ENCODE results near the gene MPC1L.
A peak's percentile ranks its signal among the peaks of the same experiment; 100 is the strongest.
"Not testable (repeated sequence)": the region's sequence is repeated elsewhere in the genome, so short reads cannot be mapped to it uniquely, and the experiment has no call there.

Gene MPC1L

GRCh38 chrX:40623139-40623536 lies at the start of gene MPC1L:
Gene MPC1L (plus strand): TSS chrX:40623428. CDS start chrX:40623566, 138 bp downstream.
- H3K4me3 ChIP-seq (ENCODE audit: low read depth, low read length), result no peak within 1 kb of the TSS

DNA sequence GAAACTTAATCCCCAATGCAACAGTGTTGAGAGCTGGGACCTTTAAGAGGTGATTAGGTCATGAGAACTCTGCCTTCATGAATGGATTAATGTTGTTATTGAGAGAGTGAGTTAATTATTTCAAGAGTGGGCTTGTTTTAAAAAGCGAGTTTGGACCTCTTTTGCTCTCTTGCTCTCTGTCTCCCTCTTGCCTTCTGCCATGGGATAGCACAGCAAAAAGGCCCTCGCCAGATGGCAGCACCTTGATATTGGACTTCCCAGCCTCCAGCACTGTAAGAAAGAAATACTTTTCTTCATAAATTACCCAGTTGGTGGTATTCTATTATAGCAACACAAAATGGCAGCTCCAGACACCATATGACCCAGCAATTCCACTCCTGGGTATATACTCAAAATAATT lies 49.5 kb upstream of the MPC1L start:
- Histone ChIP-seq H3K36me3 (ENCODE audit: insufficient read depth, low read length) (no peaks in the 10 kb centered on the region), H3K4me3 (ENCODE audit: low read depth, low read length) (no peak overlapping the region), H3K79me2 (ENCODE audit: control insufficient read depth, insufficient read depth, low read length, unreplicated experiment) (no peaks in the 10 kb centered on the region), H3K27ac (ENCODE audit: low read depth, low read length) (no peak overlapping the region), H3K4me1 (ENCODE audit: control insufficient read depth, insufficient read depth, low read length, unreplicated experiment) (no peaks in the 10 kb centered on the region), H3K27me3 (ENCODE audit: insufficient read depth, low read length) (no peaks in the 10 kb centered on the region), H2AFZ (ENCODE audit: low read length, unreplicated experiment) (no peak overlapping the region)

More at GRCh38 chrX:40623139-40623536, at the start of gene MPC1L:
- Histone ChIP-seq H3K27ac (ENCODE audit: low read depth, low read length) (no peak within 1 kb of the TSS), H2AFZ (ENCODE audit: low read length, unreplicated experiment) (no peak within 1 kb of the TSS), H3K4me1 (ENCODE audit: control insufficient read depth, insufficient read depth, low read length, unreplicated experiment) (no peaks in the 10 kb centered on the region), H3K27me3 (ENCODE audit: insufficient read depth, low read length) (no peaks in the 10 kb centered on the region), H3K79me2 (ENCODE audit: control insufficient read depth, insufficient read depth, low read length, unreplicated experiment) (no peaks in the 10 kb centered on the region), H3K36me3 (ENCODE audit: insufficient read depth, low read length) (no peaks in the 10 kb centered on the region)

GRCh38 chrX:40575411-40575810 lies 47.8 kb upstream of the MPC1L start:
- H3K27me3 ChIP-seq (ENCODE audit: insufficient read depth, low read length); H3K36me3 ChIP-seq (ENCODE audit: insufficient read depth, low read length); H3K79me2 ChIP-seq (ENCODE audit: control insufficient read depth, insufficient read depth, low read length, unreplicated experiment); H3K4me3 ChIP-seq (ENCODE audit: low read depth, low read length); H3K27ac ChIP-seq (ENCODE audit: low read depth, low read length); H2AFZ ChIP-seq (ENCODE audit: low read length, unreplicated experiment); H3K4me1 ChIP-seq (ENCODE audit: control insufficient read depth, insufficient read depth, low read length, unreplicated experiment): not testable (repeated sequence)

- Histone ChIP-seq H3K27ac (ENCODE audit: low read depth, low read length) (no peak overlapping the region), H2AFZ (ENCODE audit: low read length, unreplicated experiment) (no peak overlapping the region), H3K4me1 (ENCODE audit: control insufficient read depth, insufficient read depth, low read length, unreplicated experiment) (no peaks in the 10 kb centered on the region), H3K27me3 (ENCODE audit: insufficient read depth, low read length) (no peaks in the 10 kb centered on the region), H3K79me2 (ENCODE audit: control insufficient read depth, insufficient read depth, low read length, unreplicated experiment) (peaks cover 3% of the 10 kb centered on the region), H3K4me3 (ENCODE audit: low read depth, low read length) (no peak overlapping the region), H3K36me3 (ENCODE audit: insufficient read depth, low read length) (no peaks in the 10 kb centered on the region)
Measured at GRCh38 chrX:40576291-40576690, 46.9 kb upstream of the MPC1L start.

- no peak overlapping the region for H3K4me3 ChIP-seq (ENCODE audit: low read depth, low read length)
- no peak overlapping the region for H3K27ac ChIP-seq (ENCODE audit: low read depth, low read length)
- no peak overlapping the region for H2AFZ ChIP-seq (ENCODE audit: low read length, unreplicated experiment)
- H3K79me2 ChIP-seq (ENCODE audit: control insufficient read depth, insufficient read depth, low read length, unreplicated experiment), result peaks cover 20% of the 10 kb centered on the region
- no peaks in the 10 kb centered on the region for H3K27me3 ChIP-seq (ENCODE audit: insufficient read depth, low read length)
- peaks cover 7% of the 10 kb centered on the region for H3K4me1 ChIP-seq (ENCODE audit: control insufficient read depth, insufficient read depth, low read length, unreplicated experiment)
- no peaks in the 10 kb centered on the region for H3K36me3 ChIP-seq (ENCODE audit: insufficient read depth, low read length)
Measured at GRCh38 chrX:40578039-40578695, 45.1 kb upstream of the MPC1L start.

- H2AFZ ChIP-seq (ENCODE audit: low read length, unreplicated experiment), result no peak overlapping the region
- H3K79me2 ChIP-seq (ENCODE audit: control insufficient read depth, insufficient read depth, low read length, unreplicated experiment), result peaks cover 30% of the 10 kb centered on the region
- H3K36me3 ChIP-seq (ENCODE audit: insufficient read depth, low read length), result no peaks in the 10 kb centered on the region
- no peak overlapping the region for H3K4me3 ChIP-seq (ENCODE audit: low read depth, low read length)
- H3K4me1 ChIP-seq (ENCODE audit: control insufficient read depth, insufficient read depth, low read length, unreplicated experiment), result peaks cover 7% of the 10 kb centered on the region
- H3K27ac ChIP-seq (ENCODE audit: low read depth, low read length), result no peak overlapping the region
- H3K27me3 ChIP-seq (ENCODE audit: insufficient read depth, low read length), result no peaks in the 10 kb centered on the region
Measured at GRCh38 chrX:40579141-40579540, 44.1 kb upstream of the MPC1L start.

DNA sequence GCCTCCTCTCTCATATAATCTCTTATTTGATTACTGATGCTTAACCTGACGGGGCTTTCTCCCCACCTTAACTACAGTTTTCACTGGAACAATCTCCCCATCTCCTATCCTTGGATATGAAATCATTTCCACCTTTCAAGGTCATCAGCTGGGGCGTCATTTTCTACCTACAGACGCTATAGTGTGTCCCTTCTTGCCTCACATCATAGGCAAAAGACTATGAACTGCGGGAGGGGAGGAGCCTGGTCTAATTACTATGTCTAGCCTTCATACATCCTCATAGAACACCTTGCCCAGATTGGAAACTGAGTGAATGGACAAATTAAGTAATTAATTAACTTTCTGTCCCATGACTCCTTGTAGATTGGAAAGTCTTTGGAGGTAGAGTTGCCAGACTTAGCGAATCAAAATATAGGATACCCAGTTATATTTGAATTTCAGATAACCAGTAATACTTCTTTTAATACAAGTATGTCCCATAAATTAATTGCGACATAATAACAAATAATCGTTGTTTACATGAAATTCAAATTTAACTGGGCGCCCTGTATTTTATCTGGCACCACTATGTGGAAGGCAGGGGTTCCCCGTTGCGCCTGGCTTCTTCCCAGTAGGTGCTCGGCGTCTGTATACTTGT lies 43.2 kb upstream of the MPC1L start:
- Histone ChIP-seq H3K4me1 (ENCODE audit: control insufficient read depth, insufficient read depth, low read length, unreplicated experiment) (peaks cover 7% of the 10 kb centered on the region), H3K27ac (ENCODE audit: low read depth, low read length) (no peak overlapping the region), H2AFZ (ENCODE audit: low read length, unreplicated experiment) (peak overlapping the region; percentile 81), H3K4me3 (ENCODE audit: low read depth, low read length) (peak overlapping the region; percentile 76), H3K36me3 (ENCODE audit: insufficient read depth, low read length) (no peaks in the 10 kb centered on the region), H3K27me3 (ENCODE audit: insufficient read depth, low read length) (no peaks in the 10 kb centered on the region), H3K79me2 (ENCODE audit: control insufficient read depth, insufficient read depth, low read length, unreplicated experiment) (peaks cover 33% of the 10 kb centered on the region)

DNA sequence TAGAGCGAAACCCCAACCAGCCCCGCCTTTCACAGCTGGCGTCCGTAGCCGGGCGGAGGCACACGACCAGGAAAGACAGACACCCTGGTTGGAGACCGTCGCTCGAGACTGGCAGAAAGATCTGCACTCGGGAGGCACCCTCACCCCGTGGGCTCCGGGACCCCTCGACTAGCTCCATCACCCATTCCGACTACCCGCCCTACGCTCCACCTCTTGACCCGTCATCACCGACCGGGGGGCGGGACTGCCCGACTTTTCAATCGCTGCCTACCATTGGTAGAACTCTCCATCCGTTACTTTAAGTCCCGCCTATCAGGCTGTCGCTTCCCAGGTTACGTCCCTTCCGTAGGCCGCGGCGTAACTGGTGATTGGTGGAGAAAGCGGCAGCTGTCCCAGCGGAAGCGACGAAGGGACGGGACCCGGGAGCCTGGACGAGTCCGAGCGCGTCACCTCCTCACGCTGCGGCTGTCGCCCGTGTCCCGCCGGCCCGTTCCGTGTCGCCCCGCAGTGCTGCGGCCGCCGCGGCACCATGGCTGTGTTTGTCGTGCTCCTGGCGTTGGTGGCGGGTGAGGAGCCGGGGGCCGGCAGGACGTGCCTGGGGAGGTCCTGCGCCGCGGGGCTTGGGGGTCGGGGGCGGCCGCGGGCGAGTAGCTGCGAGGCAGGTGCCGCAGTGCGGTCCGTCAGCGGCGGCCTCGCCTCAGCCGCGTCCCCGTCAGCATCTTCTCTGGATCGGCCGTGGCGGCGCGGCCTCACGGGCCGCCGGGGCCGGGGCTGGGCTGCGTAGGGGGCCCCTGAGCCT lies 42.5 kb upstream of the MPC1L start, which contains the start of gene ATP6AP2:
TSS of gene ATP6AP2 (plus strand) at position 434 of the 799 bp plus-strand sequence. CDS start at position 530, 96 bp downstream.
- Histone ChIP-seq H3K36me3 (ENCODE audit: insufficient read depth, low read length) (no peaks in the 10 kb centered on the region), H2AFZ (ENCODE audit: low read length, unreplicated experiment) (peak within 1 kb of the TSS; percentile 81), H3K27me3 (ENCODE audit: insufficient read depth, low read length) (no peaks in the 10 kb centered on the region)

DNA sequence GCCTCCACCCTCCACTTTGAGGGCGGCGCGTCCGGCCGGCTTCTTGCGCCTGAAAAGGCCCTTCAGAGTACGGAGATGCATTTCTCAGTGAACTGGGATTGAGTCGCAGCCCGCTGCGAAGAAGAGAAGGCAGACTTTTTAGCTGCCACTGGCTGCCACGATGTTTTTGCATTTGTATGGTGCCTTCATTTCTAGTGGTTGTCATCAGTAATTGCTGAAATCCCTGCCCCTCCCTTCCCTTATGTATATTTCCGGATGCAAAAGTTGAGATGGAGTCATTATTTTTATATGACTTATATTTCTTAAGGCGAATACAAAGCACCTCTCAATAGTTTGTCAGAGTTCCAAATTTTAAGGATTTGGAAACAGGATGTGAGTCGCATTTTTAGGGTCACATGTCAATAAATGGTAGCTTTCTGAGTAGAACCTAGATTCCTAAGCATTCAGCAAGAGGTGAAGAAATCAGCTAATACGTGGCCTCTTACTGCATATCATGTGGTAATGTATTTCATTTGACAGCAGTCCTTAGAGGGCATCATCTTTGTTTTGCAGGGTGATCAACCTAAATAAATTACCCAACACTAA lies 41.8 kb upstream of the MPC1L start:
- peaks cover 7% of the 10 kb centered on the region for H3K4me1 ChIP-seq (ENCODE audit: control insufficient read depth, insufficient read depth, low read length, unreplicated experiment)
- peaks cover 37% of the 10 kb centered on the region for H3K79me2 ChIP-seq (ENCODE audit: control insufficient read depth, insufficient read depth, low read length, unreplicated experiment)
- no peaks in the 10 kb centered on the region for H3K36me3 ChIP-seq (ENCODE audit: insufficient read depth, low read length)
- no peaks in the 10 kb centered on the region for H3K27me3 ChIP-seq (ENCODE audit: insufficient read depth, low read length)
- H3K27ac ChIP-seq (ENCODE audit: low read depth, low read length), result peak overlapping the region; percentile 70; the same call in 1 of the 2 replicates
- peak overlapping the region; percentile 76 for H3K4me3 ChIP-seq (ENCODE audit: low read depth, low read length)
- H2AFZ ChIP-seq (ENCODE audit: low read length, unreplicated experiment), result peak overlapping the region; percentile 81

More for the DNA sequence above, 42.5 kb upstream of the MPC1L start, which contains the start of gene ATP6AP2:
- Histone ChIP-seq H3K27ac (ENCODE audit: low read depth, low read length) (peak within 1 kb of the TSS; percentile 70; the same call in 1 of the 2 replicates), H3K4me1 (ENCODE audit: control insufficient read depth, insufficient read depth, low read length, unreplicated experiment) (peaks cover 7% of the 10 kb centered on the region), H3K79me2 (ENCODE audit: control insufficient read depth, insufficient read depth, low read length, unreplicated experiment) (peaks cover 33% of the 10 kb centered on the region), H3K4me3 (ENCODE audit: low read depth, low read length) (peak within 1 kb of the TSS; percentile 76)

DNA sequence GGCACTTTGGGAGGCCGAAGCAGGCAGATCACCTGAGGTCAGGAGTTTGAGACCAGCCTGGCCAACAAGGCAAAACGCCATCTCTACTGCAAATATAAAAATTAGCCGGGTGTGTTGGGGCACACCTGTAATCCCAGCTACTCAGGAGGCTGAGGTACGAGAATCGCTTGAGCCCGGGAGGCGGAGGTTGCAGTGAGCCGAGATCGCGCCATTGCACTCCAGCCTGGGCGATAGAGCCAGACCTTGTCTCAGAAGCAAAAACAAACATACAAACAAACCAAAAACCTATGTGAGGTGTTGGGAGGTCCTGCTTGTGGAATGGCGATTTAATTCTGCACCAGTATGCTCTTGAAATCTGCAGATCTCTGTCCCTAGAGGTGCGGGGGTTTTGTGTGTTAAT lies 41.0 kb upstream of the MPC1L start:
- H3K4me1 ChIP-seq (ENCODE audit: control insufficient read depth, insufficient read depth, low read length, unreplicated experiment), result not testable (repeated sequence)
- H3K4me3 ChIP-seq (ENCODE audit: low read depth, low read length), result peak overlapping the region; percentile 76
- peaks cover 44% of the 10 kb centered on the region for H3K79me2 ChIP-seq (ENCODE audit: control insufficient read depth, insufficient read depth, low read length, unreplicated experiment)

More for the DNA sequence above, 41.0 kb upstream of the MPC1L start:
- not testable (repeated sequence) for H3K27ac ChIP-seq (ENCODE audit: low read depth, low read length); H3K36me3 ChIP-seq (ENCODE audit: insufficient read depth, low read length); H3K27me3 ChIP-seq (ENCODE audit: insufficient read depth, low read length); H2AFZ ChIP-seq (ENCODE audit: low read length, unreplicated experiment)

All from ACC112 (cell line).